Neutrophil (primary cell): ENCODE data around the gene HACD1.

ENCODE experiments used
- H3K27ac ChIP-seq: fragments of 200-600 bp; sonication (generic); 2 replicates; pipeline ENCODE4 v1.5.1; 2016; ENCODE audit warnings: mild to moderate bottlenecking, moderate library complexity
- H3K27me3 ChIP-seq: fragments of 200-600 bp; sonication (generic); 2 replicates; pipeline ENCODE4 v1.6.0; 2016; ENCODE audit warnings: mild to moderate bottlenecking
- H3K36me3 ChIP-seq: fragments of 200-600 bp; sonication (generic); 2 replicates; pipeline ENCODE4 v1.5.1; 2017
- H3K4me1 ChIP-seq, 2 experiments: fragments of 200-600 bp in 1 of 2; sonication (generic) in 1 of 2; 1 replicate in 1 of 2; 2 replicates in 1 of 2; pipeline versions ENCODE4 v1.5.1 to v1.6.1; 2013 to 2016; ENCODE audit warnings: low read depth in 1 of 2, low read length in 1 of 2, mild to moderate bottlenecking in 1 of 2, moderate library complexity in 1 of 2; ENCODE audit not compliant: control insufficient read depth in 1 of 2, insufficient read depth in 1 of 2
- H3K4me3 ChIP-seq, 2 experiments: fragments of 200-600 bp in 1 of 2; sonication (generic) in 1 of 2; 1 replicate in 1 of 2; 2 replicates in 1 of 2; pipeline ENCODE4 v1.5.1; 2013 to 2016; ENCODE audit warnings: low read depth in 1 of 2, low read length in 1 of 2, mild to moderate bottlenecking in 1 of 2, moderate library complexity in 1 of 2
- H3K9me3 ChIP-seq: fragments of 200-600 bp; sonication (generic); 2 replicates; pipeline ENCODE4 v1.5.1; 2016
- TF ChIP-seq, protein P1 (sequence below): fragments of 200-600 bp; sonication (generic); IDR thresholded peaks from 2 replicates; pipeline ENCODE4 v1.5.1; 2016; ENCODE audit warnings: antibody characterized with exemption

Gene HACD1

DNA sequence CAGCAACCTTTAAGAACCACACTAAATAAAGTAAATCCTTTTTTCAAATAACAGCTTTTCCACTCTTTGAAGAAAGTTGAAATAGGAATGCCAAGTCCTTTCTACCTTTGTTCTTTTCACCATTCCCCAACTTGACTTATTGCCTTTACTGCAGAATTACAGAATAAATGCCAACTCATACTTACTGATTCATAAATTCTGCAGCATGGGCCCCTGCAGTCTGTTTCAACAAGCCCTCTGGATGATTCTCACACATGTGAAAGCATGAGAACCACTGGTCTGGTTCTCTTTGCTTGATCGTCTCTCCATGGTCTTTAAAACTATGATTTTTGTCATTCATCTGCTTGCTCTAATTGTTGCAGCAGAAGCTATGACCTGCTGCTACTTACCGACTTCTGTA is 56.1 kb downstream of the HACD1 start:
- no peaks in the 10 kb centered on the region for H3K9me3 ChIP-seq
- TF ChIP-seq, protein P1, sequence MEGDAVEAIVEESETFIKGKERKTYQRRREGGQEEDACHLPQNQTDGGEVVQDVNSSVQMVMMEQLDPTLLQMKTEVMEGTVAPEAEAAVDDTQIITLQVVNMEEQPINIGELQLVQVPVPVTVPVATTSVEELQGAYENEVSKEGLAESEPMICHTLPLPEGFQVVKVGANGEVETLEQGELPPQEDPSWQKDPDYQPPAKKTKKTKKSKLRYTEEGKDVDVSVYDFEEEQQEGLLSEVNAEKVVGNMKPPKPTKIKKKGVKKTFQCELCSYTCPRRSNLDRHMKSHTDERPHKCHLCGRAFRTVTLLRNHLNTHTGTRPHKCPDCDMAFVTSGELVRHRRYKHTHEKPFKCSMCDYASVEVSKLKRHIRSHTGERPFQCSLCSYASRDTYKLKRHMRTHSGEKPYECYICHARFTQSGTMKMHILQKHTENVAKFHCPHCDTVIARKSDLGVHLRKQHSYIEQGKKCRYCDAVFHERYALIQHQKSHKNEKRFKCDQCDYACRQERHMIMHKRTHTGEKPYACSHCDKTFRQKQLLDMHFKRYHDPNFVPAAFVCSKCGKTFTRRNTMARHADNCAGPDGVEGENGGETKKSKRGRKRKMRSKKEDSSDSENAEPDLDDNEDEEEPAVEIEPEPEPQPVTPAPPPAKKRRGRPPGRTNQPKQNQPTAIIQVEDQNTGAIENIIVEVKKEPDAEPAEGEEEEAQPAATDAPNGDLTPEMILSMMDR = no peak
- no peak overlapping the region for H3K4me3 ChIP-seq
- H3K36me3 ChIP-seq = no peaks in the 10 kb centered on the region
- H3K4me1 ChIP-seq = peaks cover 0 to 3% of the 10 kb centered on the region in 2 experiments
- H3K27ac ChIP-seq = no peak overlapping the region
- H3K27me3 ChIP-seq = no peaks in the 10 kb centered on the region

GRCh38 chr10:17557459-17557858 is 59.7 kb downstream of the HACD1 start:
- TF ChIP-seq, protein P1 = no peak
- H3K9me3 ChIP-seq = no peaks in the 10 kb centered on the region
- H3K27me3 ChIP-seq = no peaks in the 10 kb centered on the region
- H3K4me1 ChIP-seq = peaks cover 0 to 3% of the 10 kb centered on the region in 2 experiments
- no peak overlapping the region for H3K27ac ChIP-seq
- H3K4me3 ChIP-seq = no peak overlapping the region
- H3K36me3 ChIP-seq = no peaks in the 10 kb centered on the region

- TF ChIP-seq, protein P1 = no peak
- no peak overlapping the region for H3K27ac ChIP-seq
- H3K36me3 ChIP-seq = no peaks in the 10 kb centered on the region
- H3K4me1 ChIP-seq = no peaks in the 10 kb centered on the region
- H3K27me3 ChIP-seq = no peaks in the 10 kb centered on the region
- H3K4me3 ChIP-seq = no peak overlapping the region
- H3K9me3 ChIP-seq = no peaks in the 10 kb centered on the region
Measured at GRCh38 chr10:17548770-17549169, 68.4 kb downstream of the HACD1 start.

- Histone ChIP-seq H3K4me3 (no peak overlapping the region), H3K27ac (no peak overlapping the region), H3K36me3 (no peaks in the 10 kb centered on the region), H3K27me3 (no peaks in the 10 kb centered on the region), H3K4me1 (no peaks in the 10 kb centered on the region), H3K9me3 (no peaks in the 10 kb centered on the region)
- TF ChIP-seq, protein P1 = no peak
Measured at GRCh38 chr10:17548162-17548561, 69.0 kb downstream of the HACD1 start.

GRCh38 chr10:17547060-17547459 is 70.1 kb downstream of the HACD1 start:
- H3K4me1 ChIP-seq = no peaks in the 10 kb centered on the region
- H3K27ac ChIP-seq = no peak overlapping the region
- H3K36me3 ChIP-seq = no peaks in the 10 kb centered on the region
- H3K4me3 ChIP-seq = no peak overlapping the region
- TF ChIP-seq, protein P1 = no peak
- H3K9me3 ChIP-seq = no peaks in the 10 kb centered on the region
- H3K27me3 ChIP-seq = no peaks in the 10 kb centered on the region

- Histone ChIP-seq H3K4me1 (no peaks in the 10 kb centered on the region), H3K27me3 (no peaks in the 10 kb centered on the region), H3K36me3 (no peaks in the 10 kb centered on the region), H3K27ac (no peak overlapping the region), H3K4me3 (no peak overlapping the region), H3K9me3 (no peaks in the 10 kb centered on the region)
- TF ChIP-seq, protein P1 = no peak
Measured at GRCh38 chr10:17544465-17544864, 72.7 kb downstream of the HACD1 start.
